Fibroblast of villous mesenchyme (primary cell): Measurements from ENCODE around the gene NAA15. TPM values are rescaled to one million over a fixed set of nuclear protein-coding genes. Genes with fewer than 3 reads are reported as not detected.
"Not testable (repeated sequence)": the region's sequence is repeated elsewhere in the genome, so short reads cannot be mapped to it uniquely, and the experiment has no call there.

Experiments used
- DNase-seq: peaks from one replicate; pipeline ENCODE4 v3.0.0-alpha.2; 2010; ENCODE audit warnings: low read depth
- H3K4me3 ChIP-seq: 2 replicates; pipeline ENCODE4 v1.5.1; 2011; ENCODE audit warnings: low read depth, mild to moderate bottlenecking, low read length
- total RNA-seq: library from RNA; depleted of rRNA; stranded (reverse); fragments of >200 nt; gene quantifications from 2 replicates; pipeline ENCODE4 v1.2.3, GENCODE V29; 2012
- TF ChIP-seq, protein P1 (sequence below): IDR thresholded peaks from 2 replicates; pipeline ENCODE4 v1.5.1; 2012; ENCODE audit warnings: low read depth, mild to moderate bottlenecking, low read length; ENCODE audit not compliant: insufficient read depth

Gene NAA15
- total RNA-seq, 1 donor = 66.5 TPM

DNA sequence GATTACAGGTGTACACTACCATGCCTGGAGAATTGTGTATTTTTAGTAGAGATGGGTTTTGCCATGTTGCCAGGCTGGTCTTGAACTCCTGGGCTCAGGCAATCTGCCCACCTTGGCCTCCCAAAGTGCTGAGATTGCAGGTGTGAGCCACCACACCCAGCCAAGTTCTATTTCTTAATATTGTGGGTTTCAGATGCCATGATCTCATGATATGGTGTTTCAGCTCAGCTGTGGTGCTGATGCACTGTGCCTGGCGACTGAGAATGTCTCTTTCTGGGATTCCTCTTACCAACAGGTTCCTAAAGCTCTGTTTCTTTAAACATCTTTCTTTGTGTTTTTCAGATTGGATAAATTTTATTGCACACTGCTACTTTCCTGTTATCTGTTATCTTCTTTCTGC lies 18.3 kb downstream of the NAA15 start:
- DNase-seq = no peak
- TF ChIP-seq, protein P1, sequence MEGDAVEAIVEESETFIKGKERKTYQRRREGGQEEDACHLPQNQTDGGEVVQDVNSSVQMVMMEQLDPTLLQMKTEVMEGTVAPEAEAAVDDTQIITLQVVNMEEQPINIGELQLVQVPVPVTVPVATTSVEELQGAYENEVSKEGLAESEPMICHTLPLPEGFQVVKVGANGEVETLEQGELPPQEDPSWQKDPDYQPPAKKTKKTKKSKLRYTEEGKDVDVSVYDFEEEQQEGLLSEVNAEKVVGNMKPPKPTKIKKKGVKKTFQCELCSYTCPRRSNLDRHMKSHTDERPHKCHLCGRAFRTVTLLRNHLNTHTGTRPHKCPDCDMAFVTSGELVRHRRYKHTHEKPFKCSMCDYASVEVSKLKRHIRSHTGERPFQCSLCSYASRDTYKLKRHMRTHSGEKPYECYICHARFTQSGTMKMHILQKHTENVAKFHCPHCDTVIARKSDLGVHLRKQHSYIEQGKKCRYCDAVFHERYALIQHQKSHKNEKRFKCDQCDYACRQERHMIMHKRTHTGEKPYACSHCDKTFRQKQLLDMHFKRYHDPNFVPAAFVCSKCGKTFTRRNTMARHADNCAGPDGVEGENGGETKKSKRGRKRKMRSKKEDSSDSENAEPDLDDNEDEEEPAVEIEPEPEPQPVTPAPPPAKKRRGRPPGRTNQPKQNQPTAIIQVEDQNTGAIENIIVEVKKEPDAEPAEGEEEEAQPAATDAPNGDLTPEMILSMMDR = no peak
- H3K4me3 ChIP-seq = no peak overlapping the region

DNA sequence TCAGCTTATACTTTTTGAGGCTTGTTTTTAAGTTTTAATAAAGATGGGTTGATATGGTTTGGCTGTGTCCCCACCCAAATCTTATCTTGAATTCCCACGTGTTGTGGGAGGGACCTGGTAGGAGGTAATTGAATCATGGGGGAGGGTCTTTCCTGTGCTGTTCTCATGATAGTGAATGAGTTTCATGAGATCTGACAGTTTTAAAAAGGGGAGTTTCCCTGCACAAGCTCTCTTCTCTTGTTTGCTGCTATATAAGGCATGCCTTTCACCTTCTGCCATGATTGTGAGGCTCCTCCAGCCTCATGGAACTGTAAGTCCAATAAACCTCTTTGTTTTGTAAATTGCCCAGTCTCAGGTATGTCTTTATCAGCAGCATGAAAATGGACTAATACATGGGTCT lies 20.8 kb downstream of the NAA15 start:
- H3K4me3 ChIP-seq, DNase-seq: not testable (repeated sequence)

DNA sequence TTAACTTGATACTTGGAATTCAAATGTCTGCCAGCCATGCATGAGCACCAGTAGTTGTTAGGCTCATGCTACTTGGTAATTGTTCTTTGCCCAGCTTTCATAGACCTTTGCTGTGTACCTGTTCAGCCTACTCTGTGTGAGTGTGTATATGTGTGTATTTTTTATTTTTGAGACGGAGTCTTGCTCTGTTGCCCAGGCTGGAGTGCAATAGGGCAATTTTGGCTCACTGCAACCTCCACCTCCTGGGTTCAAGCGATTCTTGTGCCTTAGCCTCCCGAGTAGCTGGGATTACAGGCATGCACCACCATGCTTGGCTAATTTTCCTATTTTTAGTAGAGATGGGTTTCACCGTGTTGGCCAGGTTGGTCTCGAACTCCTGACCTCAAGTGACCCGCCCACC lies 21.2 kb downstream of the NAA15 start:
- DNase-seq = not testable (repeated sequence)

GRCh38 chr4:139324620-139325019 lies 23.3 kb downstream of the NAA15 start:
- no peak overlapping the region for H3K4me3 ChIP-seq
- TF ChIP-seq, protein P1 = no peak
- no peak for DNase-seq

More for the DNA sequence above, 21.2 kb downstream of the NAA15 start:
- H3K4me3 ChIP-seq = not testable (repeated sequence)

GRCh38 chr4:139329665-139330200 lies 28.4 kb downstream of the NAA15 start:
- no peak for DNase-seq
- TF ChIP-seq, protein P1 = no peak
- H3K4me3 ChIP-seq = no peak overlapping the region

DNA sequence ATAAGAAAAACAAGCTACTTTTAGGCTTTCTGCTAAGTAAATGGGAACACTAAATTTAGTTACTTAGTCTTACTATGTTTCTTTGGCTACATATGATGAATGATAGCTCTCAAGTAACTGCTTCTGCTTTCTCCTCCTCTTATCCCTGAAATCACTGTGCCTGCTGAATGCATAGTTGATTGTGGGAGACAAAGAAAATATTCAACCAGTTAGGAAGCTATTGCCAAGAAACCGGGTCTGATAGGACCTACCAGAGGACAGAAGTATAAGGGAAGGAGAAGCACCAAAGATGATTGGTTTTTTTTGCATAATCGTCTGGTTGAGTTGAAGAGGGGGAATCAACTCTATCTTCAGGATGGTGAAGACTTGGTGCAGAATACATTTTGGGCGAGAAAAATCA lies 29.0 kb downstream of the NAA15 start:
- TF ChIP-seq, protein P1 = no peak
- DNase-seq = no peak
- H3K4me3 ChIP-seq = no peak overlapping the region

GRCh38 chr4:139331185-139331584 lies 29.9 kb downstream of the NAA15 start:
- DNase-seq = no peak
- no peak overlapping the region for H3K4me3 ChIP-seq
- TF ChIP-seq, protein P1 = no peak

- no peak for DNase-seq
- no peak overlapping the region for H3K4me3 ChIP-seq
- TF ChIP-seq, protein P1 = no peak
Observed at GRCh38 chr4:139333046-139333445, 31.7 kb downstream of the NAA15 start.
